Activated CD4-positive, alpha-beta T cell treated with anti-CD3 and anti-CD28 coated beads for 36 hours (primary cell): Measurements from ENCODE around the gene RS1. TPM values are rescaled to one million over a fixed set of nuclear protein-coding genes. Genes with fewer than 3 reads are reported as not detected.

Experiments
- ATAC-seq: fragments of 200-7000 bp; cut with Tn5 transposase; one replicate; pipeline ENCODE4 v1.10.0; 2021; ENCODE audit warnings: mild to moderate bottlenecking, moderate library complexity
- CTCF ChIA-PET: fragments of 350-600 bp; sonication (Branson Sonifier 250); formaldehyde crosslinking; loops from one replicate; lab custom pipeline; 2021; ENCODE audit warnings: antibody characterized with exemption; lab: Charles Lee
- POLR2A ChIA-PET: fragments of 350-600 bp; sonication (Branson Sonifier 250); formaldehyde crosslinking; loops from one replicate; lab custom pipeline; 2021; ENCODE audit warnings: antibody characterized with exemption, inconsistent platforms; lab: Charles Lee
- DNase-seq: peaks from one replicate; pipeline ENCODE4 v3.0.0-alpha.2; 2020
- H3K27ac Mint-ChIP-seq: one replicate; pipeline ENCODE4 v1.8.0; 2021; ENCODE audit warnings: mixed read lengths
- H3K27me3 Mint-ChIP-seq: one replicate; pipeline ENCODE4 v1.8.0; 2021; ENCODE audit warnings: mixed read lengths
- H3K36me3 Mint-ChIP-seq: one replicate; pipeline ENCODE4 v1.8.0; 2021; ENCODE audit warnings: low read depth, mixed read lengths
- H3K4me1 Mint-ChIP-seq: one replicate; pipeline ENCODE4 v1.8.0; 2021; ENCODE audit warnings: mixed read lengths
- H3K4me3 Mint-ChIP-seq: one replicate; pipeline ENCODE4 v1.8.0; 2021; ENCODE audit warnings: mild to moderate bottlenecking, moderate library complexity, mixed read lengths
- H3K9me3 Mint-ChIP-seq: one replicate; pipeline ENCODE4 v1.8.0; 2021; ENCODE audit warnings: low read depth, mixed read lengths
- intact Hi-C, 2 experiments: fragments of 100-400 bp; cut with DNase I in 1 of 2; cut with micrococcal nuclease in 1 of 2; formaldehyde crosslinking; loops; one replicate each; pipeline versions ENCODE4 v1.14.2 to v1.15.1; 2022 to 2024; cut with DNase I, micrococcal nuclease
- total RNA-seq, 2 experiments: library from RNA; stranded (reverse); gene quantifications; one replicate each; pipeline ENCODE4 v1.2.3, GENCODE V29; 2021

Gene RS1
- not detected for total RNA-seq

DNA sequence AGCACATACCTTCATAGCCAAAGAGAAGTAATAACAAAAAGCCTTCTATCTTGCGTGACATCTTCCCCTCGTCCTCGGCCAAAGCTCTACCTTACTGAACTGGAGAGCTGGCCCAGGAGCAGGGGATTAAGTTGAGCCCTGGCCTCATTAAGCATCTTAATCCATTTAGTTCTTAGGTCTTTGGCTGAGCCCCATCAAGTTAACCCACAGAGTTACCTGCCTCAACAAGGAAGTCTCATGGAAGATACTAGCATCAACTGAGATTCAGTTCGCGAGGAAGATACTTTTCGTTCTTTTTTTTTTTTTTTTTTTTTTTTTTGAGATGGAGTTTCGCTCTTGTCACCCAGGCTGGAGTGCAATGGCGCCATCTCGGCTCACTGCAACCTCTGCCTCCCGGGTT lies at the start of gene RS1:
Gene RS1 (minus strand): TSS at position 101 of the 400 bp plus-strand sequence. CDS start 40 bp downstream, at position 61.
- ChIA-PET POLR2A (no interaction called here), CTCF (no interaction called here)
- H3K4me1 Mint-ChIP-seq: peaks cover 10% of the 10 kb centered on the region
- H3K27me3 Mint-ChIP-seq: no peaks in the 10 kb centered on the region
- no peak for ATAC-seq
- no peak within 1 kb of the TSS for H3K4me3 Mint-ChIP-seq
- intact Hi-C loops: loop anchor here (10.0 kb wide), 4 partner anchors 247 to 937 kb away; partner anchors contain the start of genes CDKL5 (in 1 of the 2), PDHA1 (in 1 of the 2), PHKA2 (in 1 of the 2) and SCML1 (in 1 of the 2)
- no peak within 1 kb of the TSS for H3K27ac Mint-ChIP-seq
- H3K9me3 Mint-ChIP-seq: no peaks in the 10 kb centered on the region
- no peak for DNase-seq
- no peaks in the 10 kb centered on the region for H3K36me3 Mint-ChIP-seq

DNA sequence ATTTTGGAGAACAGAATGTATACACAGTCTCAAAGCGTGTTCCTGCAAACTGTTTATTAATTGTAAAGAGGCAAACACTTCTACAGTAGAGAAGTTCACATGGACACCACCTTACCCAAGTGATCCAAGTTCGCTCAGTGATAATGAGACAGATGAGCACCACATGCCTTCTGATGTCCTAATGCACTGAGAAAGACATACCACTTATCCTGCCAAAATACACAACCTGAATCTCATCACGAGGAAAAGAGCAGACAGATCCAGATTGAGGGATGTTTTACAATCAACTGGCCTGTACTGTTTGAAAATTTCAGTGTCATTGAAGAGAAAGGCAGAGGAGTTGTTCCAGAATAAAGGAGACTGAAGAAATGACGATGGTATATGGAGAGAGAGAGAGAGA lies 47.9 kb upstream of the RS1 start:
- no peaks in the 10 kb centered on the region for H3K9me3 Mint-ChIP-seq
- H3K27ac Mint-ChIP-seq: no peak overlapping the region
- DNase-seq (no peak), ATAC-seq (no peak)
- ChIA-PET POLR2A (no interaction called here), CTCF (no interaction called here)
- intact Hi-C loops: no loop called here
- H3K36me3 Mint-ChIP-seq: no peaks in the 10 kb centered on the region
- no peak overlapping the region for H3K4me3 Mint-ChIP-seq
- no peaks in the 10 kb centered on the region for H3K4me1 Mint-ChIP-seq
- no peaks in the 10 kb centered on the region for H3K27me3 Mint-ChIP-seq

DNA sequence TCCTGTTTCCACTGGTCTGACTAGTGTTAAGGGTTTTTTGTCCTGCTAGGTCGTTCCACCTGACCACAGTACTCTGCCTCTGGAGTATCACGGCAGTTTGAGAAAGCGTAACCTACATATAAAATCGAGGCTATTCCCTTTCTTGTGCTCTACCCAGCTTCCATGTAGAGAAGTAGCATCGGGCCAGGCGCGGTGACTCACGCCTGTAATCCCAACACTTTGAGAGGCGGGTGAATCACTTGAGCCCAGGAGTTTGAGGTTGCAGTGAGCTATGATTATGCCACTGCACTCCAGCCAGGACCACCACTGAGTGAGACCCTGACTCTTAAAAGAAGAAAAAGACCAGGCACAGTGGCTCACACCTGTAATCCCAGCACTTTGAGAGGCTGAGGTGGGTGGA lies 43.0 kb upstream of the RS1 start:
- Mint-ChIP-seq H3K9me3 (no peaks in the 10 kb centered on the region), H3K27me3 (no peaks in the 10 kb centered on the region), H3K4me1 (no peaks in the 10 kb centered on the region), H3K4me3 (no peak overlapping the region), H3K27ac (no peak overlapping the region), H3K36me3 (no peaks in the 10 kb centered on the region)
- intact Hi-C loops: no loop called here
- POLR2A ChIA-PET: no interaction called here
- no peak for ATAC-seq
- CTCF ChIA-PET: no interaction called here
- no peak for DNase-seq

DNA sequence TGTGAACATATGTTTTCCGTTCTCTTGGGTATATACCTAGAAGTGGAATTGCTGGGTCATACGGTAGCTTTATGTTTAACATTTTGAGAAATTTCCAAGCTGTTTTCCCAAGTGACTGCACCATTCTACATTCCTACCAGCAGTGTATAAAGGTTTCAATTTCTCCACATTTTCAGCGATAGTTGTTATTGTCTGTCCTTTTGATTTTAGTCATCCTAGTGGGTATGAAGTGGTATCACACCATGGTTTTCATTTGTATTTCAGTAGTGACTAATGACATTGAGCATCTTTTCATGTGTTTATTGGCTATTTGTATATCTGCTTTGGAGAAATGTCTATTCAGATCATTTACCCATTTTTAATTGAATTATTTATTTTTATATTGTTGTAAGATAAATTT lies 37.9 kb upstream of the RS1 start:
- H3K27ac Mint-ChIP-seq: no peak overlapping the region
- H3K27me3 Mint-ChIP-seq: no peaks in the 10 kb centered on the region
- intact Hi-C loops: no loop called here
- H3K4me1 Mint-ChIP-seq: peaks cover 2% of the 10 kb centered on the region
- H3K4me3 Mint-ChIP-seq: no peak overlapping the region
- DNase-seq: no peak
- ChIA-PET CTCF (no interaction called here), POLR2A (no interaction called here)
- no peaks in the 10 kb centered on the region for H3K9me3 Mint-ChIP-seq
- H3K36me3 Mint-ChIP-seq: no peaks in the 10 kb centered on the region
- no peak for ATAC-seq

DNA sequence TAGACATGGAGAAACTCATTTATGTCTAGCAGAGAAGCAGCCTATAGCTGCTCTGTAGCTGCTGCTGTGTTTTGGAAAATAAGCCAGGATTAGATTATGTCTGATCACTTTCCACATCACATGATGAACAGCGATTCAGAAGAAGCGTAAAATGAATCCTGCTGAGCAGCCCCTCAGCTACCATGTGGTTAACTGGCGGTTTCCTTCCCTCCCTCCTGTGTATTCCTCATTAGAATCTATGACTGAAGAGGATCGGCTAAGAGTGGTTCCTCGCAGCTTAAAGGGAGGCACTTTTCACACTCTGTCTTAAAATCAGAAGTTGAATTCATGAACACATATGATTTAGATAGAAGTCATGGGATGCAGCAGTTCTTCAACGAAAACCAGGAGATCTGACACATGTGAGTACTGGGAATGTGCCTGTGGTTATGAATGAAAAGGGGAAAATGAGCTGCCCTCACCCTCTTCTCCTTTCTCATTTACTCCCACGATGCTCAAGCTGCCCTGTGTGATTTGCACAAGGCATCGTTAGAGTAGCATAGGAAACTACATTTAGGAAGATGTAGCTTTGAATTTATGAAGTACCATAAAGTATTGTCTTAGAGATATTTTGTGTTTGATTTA lies 35.6 kb upstream of the RS1 start, which contains the start of gene PPEF1:
Gene PPEF1 (plus strand): TSS at position 220 of the 624 bp plus-strand sequence. CDS start 136 bp downstream, at position 356.
- intact Hi-C loops: no loop called here
- peaks cover 2% of the 10 kb centered on the region for H3K4me1 Mint-ChIP-seq
- DNase-seq: no peak
- POLR2A ChIA-PET: no interaction called here
- CTCF ChIA-PET: no interaction called here
- no peak within 1 kb of the TSS for H3K27ac Mint-ChIP-seq
- ATAC-seq: no peak
- no peaks in the 10 kb centered on the region for H3K27me3 Mint-ChIP-seq
- H3K36me3 Mint-ChIP-seq: no peaks in the 10 kb centered on the region
- H3K9me3 Mint-ChIP-seq: no peaks in the 10 kb centered on the region
- H3K4me3 Mint-ChIP-seq: no peak within 1 kb of the TSS

DNA sequence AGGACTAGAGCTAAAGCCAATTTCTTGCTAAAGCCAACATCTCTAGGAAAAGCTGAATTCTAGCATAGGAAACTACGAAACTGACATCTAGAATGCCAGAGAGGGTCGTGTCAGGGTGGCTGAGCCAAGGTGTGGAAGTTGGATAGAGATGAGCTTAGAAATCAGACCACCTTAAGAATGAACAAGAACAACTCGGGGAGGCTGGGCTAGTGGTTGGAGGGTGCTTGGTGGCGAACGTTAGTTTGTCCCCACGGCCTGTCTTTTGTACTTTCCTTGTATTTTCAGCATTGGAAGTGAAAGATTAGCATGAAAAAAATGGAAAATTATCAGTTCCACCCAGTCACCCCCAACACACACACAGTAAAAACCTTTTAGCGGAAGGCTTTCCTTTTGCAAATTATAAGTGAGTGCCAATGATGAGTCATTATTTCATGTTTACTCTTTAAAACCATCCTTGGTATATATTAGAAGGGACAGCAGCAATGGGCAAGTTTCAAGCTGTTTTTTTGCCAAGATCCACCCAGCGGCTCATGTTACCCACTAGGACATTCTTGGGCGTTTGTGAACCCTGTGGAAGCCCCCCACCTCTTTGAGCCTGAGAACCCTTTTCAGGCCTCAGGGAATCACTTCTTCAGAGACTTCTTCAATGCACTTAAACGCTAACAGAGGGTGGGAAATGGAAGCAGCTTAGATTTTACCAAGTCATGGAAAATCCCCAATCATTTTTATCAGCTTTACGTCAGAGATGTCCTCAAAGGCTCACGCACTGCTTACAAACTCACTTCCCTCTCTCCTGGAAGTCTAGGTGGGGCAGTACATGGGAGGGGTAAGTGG lies 30.7 kb upstream of the RS1 start:
- no peak for DNase-seq
- H3K27me3 Mint-ChIP-seq: no peaks in the 10 kb centered on the region
- H3K36me3 Mint-ChIP-seq: no peaks in the 10 kb centered on the region
- peaks cover 2% of the 10 kb centered on the region for H3K4me1 Mint-ChIP-seq
- H3K4me3 Mint-ChIP-seq: no peak overlapping the region
- H3K9me3 Mint-ChIP-seq: no peaks in the 10 kb centered on the region
- no peak for ATAC-seq
- no peak overlapping the region for H3K27ac Mint-ChIP-seq
- ChIA-PET CTCF (interaction anchor here (0.6 kb wide), 1 partner anchor 302 kb away, joined by 4 read pairs; no protein-coding TSS in a partner anchor), POLR2A (no interaction called here)
- intact Hi-C loops: no loop called here

DNA sequence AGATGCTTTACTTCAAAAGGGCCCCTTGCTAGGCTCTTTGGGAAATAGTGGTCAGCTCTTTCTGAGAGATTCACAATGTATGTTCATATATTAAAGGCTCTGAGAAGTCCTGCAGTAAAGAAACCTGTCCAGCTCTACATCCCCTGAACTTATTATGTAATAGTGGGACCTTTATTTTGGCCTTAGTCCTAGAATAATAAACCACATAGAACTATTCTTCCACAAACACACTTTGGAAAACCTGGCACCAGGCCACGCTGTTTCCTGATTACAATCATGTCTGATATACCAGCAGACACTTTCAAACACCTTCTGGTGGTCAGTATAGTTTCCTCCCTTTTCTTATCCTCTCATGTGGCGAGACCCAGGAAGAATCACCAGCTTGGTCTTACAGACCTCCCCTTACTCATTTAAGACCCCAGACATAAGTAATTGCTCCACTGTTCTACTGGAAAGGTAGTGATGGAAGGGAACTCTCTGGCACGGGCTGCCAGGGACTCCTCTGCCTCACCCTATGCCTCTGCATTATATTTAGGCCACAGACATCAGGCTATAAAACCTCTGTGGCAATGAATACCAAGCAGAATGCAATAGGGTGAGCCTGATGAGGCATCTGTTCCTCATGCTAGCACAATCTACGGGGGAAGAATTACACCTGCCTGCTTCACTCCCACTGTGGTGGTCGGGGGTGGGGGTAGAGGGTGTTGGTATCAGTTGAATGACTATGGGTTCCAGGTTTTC lies 29.9 kb upstream of the RS1 start:
- Mint-ChIP-seq H3K4me3 (no peak overlapping the region), H3K9me3 (no peaks in the 10 kb centered on the region), H3K4me1 (no peaks in the 10 kb centered on the region), H3K36me3 (no peaks in the 10 kb centered on the region), H3K27ac (no peak overlapping the region), H3K27me3 (no peaks in the 10 kb centered on the region)
- DNase-seq (no peak), ATAC-seq (no peak)
- POLR2A ChIA-PET: no interaction called here
- CTCF ChIA-PET: no interaction called here
- intact Hi-C loops: no loop called here

DNA sequence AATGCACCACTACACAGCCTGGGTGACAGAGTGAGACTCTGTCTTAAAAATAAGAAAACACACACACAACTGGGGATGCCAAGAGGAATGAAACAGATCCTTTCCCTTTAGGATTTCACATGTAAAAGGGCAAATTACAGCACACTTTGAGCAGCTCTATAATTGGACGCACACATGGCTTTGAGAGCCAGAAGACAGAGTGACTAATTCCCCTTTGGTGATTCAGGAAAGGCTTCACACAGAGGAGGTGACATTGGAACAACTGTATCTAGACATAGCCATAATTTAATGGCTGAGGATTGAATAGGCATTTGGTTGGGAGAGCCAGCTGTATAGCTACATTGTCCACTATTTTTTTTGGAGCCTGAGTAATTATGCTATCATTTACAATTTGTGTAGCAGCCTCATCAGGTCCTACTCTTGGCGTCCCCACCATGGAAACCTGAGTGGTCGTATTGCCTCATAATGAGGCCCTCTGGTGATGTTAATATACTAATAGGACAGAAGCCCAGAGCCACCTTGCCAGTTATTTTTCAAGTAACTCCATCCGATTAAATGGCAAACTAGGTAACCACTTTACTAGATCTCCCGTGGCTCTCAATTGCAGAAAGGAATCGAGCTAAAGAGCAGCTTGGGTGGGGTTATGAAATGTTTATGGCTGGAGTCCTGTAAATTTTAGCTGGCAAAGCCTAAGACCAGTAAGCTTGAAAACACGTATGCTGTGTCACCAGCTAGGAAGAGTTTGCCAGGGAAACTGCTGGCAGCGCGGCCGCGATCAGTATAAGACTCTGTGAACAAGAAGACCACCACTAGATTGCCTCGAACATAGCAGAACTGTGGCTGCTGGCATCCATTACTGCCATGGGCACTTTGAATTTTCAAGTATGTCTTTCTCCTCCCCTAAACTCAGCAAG lies 27.1 kb upstream of the RS1 start:
- peaks cover 2% of the 10 kb centered on the region for H3K9me3 Mint-ChIP-seq
- ChIA-PET POLR2A (no interaction called here), CTCF (interaction anchor here (0.6 kb wide), 1 partner anchor 45 kb away, joined by 3 read pairs; no protein-coding TSS in a partner anchor)
- H3K36me3 Mint-ChIP-seq: no peaks in the 10 kb centered on the region
- H3K27me3 Mint-ChIP-seq: peaks cover 2% of the 10 kb centered on the region
- no peak for DNase-seq
- intact Hi-C loops: no loop called here
- no peak for ATAC-seq
- no peak overlapping the region for H3K27ac Mint-ChIP-seq
- H3K4me1 Mint-ChIP-seq: no peaks in the 10 kb centered on the region
- no peak overlapping the region for H3K4me3 Mint-ChIP-seq

DNA sequence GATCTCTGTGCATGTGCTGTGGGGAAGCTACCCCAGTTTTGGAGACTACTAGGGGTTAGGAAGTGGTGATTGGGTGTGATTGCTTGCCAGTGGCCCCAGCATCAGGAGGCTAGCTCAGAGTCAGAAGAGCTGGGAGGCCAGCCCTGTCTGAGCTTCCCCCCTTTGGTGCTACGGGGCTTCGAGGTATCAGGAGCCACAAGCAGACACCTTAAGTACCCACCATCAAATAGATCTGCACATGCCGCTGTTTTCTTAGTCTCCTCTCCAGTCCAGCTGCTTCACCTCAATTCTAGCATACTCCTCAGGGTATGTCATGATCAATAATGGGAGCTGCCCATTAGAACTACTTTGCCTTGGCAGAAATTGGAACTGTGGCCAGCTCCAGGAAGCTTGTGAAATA lies 24.7 kb upstream of the RS1 start:
- no peak for ATAC-seq
- Mint-ChIP-seq H3K4me3 (no peak overlapping the region), H3K27ac (no peak overlapping the region), H3K27me3 (peaks cover 2% of the 10 kb centered on the region), H3K36me3 (no peaks in the 10 kb centered on the region), H3K4me1 (no peaks in the 10 kb centered on the region), H3K9me3 (peaks cover 2% of the 10 kb centered on the region)
- POLR2A ChIA-PET: no interaction called here
- DNase-seq: no peak
- CTCF ChIA-PET: no interaction called here
- intact Hi-C loops: no loop called here

DNA sequence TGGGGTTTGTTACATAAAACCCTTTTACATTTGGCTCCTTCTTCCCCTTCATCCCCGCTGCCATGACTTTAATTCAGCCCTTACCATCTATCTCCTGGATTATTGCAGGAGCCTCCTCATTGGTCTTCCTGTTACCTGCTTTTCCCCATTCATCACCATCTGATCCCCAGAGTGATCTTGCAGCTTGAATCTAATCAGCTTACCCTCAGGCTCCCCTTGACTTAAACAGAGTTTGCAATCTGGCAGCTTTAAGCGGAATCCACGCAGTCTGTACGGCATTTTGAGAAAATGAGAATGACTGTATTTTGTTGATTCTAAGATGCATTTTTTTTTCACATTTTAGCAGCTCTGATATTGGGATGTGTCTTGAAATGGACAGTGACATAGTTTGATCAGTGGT lies 20.6 kb upstream of the RS1 start:
- Mint-ChIP-seq H3K36me3 (no peaks in the 10 kb centered on the region), H3K27me3 (peaks cover 2% of the 10 kb centered on the region), H3K9me3 (peaks cover 2% of the 10 kb centered on the region), H3K4me1 (no peaks in the 10 kb centered on the region), H3K4me3 (no peak overlapping the region), H3K27ac (no peak overlapping the region)
- intact Hi-C loops: no loop called here
- DNase-seq: no peak
- POLR2A ChIA-PET: no interaction called here
- ATAC-seq: no peak
- CTCF ChIA-PET: no interaction called here

DNA sequence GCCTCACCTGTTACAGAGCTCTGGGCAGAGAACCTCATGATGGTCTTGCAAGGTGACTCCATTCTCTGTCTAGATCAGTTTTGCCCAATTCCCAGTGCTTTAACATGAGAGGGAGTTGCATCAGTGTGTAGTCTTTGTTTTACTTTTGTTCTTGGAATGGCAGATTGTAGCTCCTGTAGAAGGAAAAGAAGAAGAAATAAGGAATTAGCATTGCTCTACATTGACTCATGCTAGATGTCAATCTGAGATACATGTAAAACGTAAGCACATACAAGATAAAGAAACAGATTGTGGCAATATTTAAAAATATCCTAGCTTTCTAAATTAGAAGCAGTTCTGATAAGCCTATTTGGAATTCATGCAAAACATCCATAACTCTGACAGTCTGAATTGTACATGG lies 19.5 kb upstream of the RS1 start:
- Mint-ChIP-seq H3K4me3 (no peak overlapping the region), H3K27me3 (peaks cover 2% of the 10 kb centered on the region), H3K9me3 (peaks cover 2% of the 10 kb centered on the region), H3K36me3 (no peaks in the 10 kb centered on the region), H3K27ac (no peak overlapping the region), H3K4me1 (no peaks in the 10 kb centered on the region)
- CTCF ChIA-PET: no interaction called here
- intact Hi-C loops: no loop called here
- ATAC-seq (no peak), DNase-seq (no peak)
- POLR2A ChIA-PET: no interaction called here
